WTC11 (cell line): ENCODE data around the gene B3GAT1. TPM values are rescaled to one million over a fixed set of nuclear protein-coding genes. Genes with fewer than 3 reads are reported as not detected.

Experiments used
- ATAC-seq: fragments of 200-7000 bp; cut with Tn5 transposase; 2 replicates; pipeline ENCODE4 v1.10.0; 2021; ENCODE audit warnings: mild to moderate bottlenecking, moderate library complexity
- CTCF ChIA-PET: fragments of 300-600 bp; sonication (Branson Sonifier 250); formaldehyde crosslinking; loops from one replicate; lab custom pipeline; 2021; ENCODE audit warnings: antibody characterized with exemption; lab: Charles Lee
- POLR2A ChIA-PET: fragments of 350-600 bp; sonication (Branson Sonifier 250); formaldehyde crosslinking; loops from one replicate; lab custom pipeline; 2021; ENCODE audit warnings: antibody characterized with exemption; lab: Charles Lee
- DNase-seq: peaks from one replicate; pipeline ENCODE4 v3.0.0; 2021; ENCODE audit warnings: low spot score
- H3K27ac Mint-ChIP-seq: 2 replicates; pipeline ENCODE4 v1.8.0; 2021; ENCODE audit warnings: mixed read lengths
- H3K27me3 Mint-ChIP-seq: 2 replicates; pipeline ENCODE4 v1.8.0; 2021; ENCODE audit warnings: low read depth, mild to moderate bottlenecking, moderate library complexity, mixed read lengths
- H3K36me3 Mint-ChIP-seq: 2 replicates; pipeline ENCODE4 v1.8.0; 2021; ENCODE audit warnings: mixed read lengths
- H3K4me1 Mint-ChIP-seq: 2 replicates; pipeline ENCODE4 v1.8.0; 2022; ENCODE audit warnings: mixed read lengths
- H3K4me3 Mint-ChIP-seq: 2 replicates; pipeline ENCODE4 v1.8.0; 2021; ENCODE audit warnings: mild to moderate bottlenecking, moderate library complexity, mixed read lengths
- H3K9me3 Mint-ChIP-seq: 2 replicates; pipeline ENCODE4 v1.8.0; 2021; ENCODE audit warnings: mixed read lengths
- ARID4B ChIP-seq: sonication (generic); formaldehyde crosslinking; IDR thresholded peaks from 2 replicates; pipeline ENCODE4 v1.8.0; 2023; ENCODE audit warnings: missing genetic modification reagents, mild to moderate bottlenecking, borderline replicate concordance
- E2F1 ChIP-seq: sonication (generic); formaldehyde crosslinking; IDR thresholded peaks from 2 replicates; pipeline ENCODE4 v1.8.0; 2022; ENCODE audit warnings: mild to moderate bottlenecking, missing genetic modification reagents
- E2F5 ChIP-seq: sonication (generic); formaldehyde crosslinking; IDR thresholded peaks from 2 replicates; pipeline ENCODE4 v1.8.1; 2022; ENCODE audit warnings: mild to moderate bottlenecking, moderate library complexity, missing genetic modification reagents
- ETV6 ChIP-seq: sonication (generic); formaldehyde crosslinking; IDR thresholded peaks from 2 replicates; pipeline ENCODE4 v1.8.1; 2022; ENCODE audit warnings: mild to moderate bottlenecking, missing genetic modification reagents
- KAT7 ChIP-seq: sonication (generic); formaldehyde crosslinking; IDR thresholded peaks from 2 replicates; pipeline ENCODE4 v1.8.1; 2023; ENCODE audit warnings: missing genetic modification reagents, mild to moderate bottlenecking, borderline replicate concordance
- MAX ChIP-seq: sonication (generic); formaldehyde crosslinking; IDR thresholded peaks from 2 replicates; pipeline ENCODE4 v1.8.0; 2022; ENCODE audit warnings: mild to moderate bottlenecking, missing genetic modification reagents
- MLX ChIP-seq: sonication (generic); formaldehyde crosslinking; IDR thresholded peaks from 2 replicates; pipeline ENCODE4 v1.8.1; 2023; ENCODE audit warnings: mild to moderate bottlenecking, missing genetic modification reagents, moderate library complexity
- PRDM15 ChIP-seq: sonication (generic); formaldehyde crosslinking; IDR thresholded peaks from 2 replicates; pipeline ENCODE4 v1.8.0; 2022; ENCODE audit warnings: missing genetic modification reagents
- TCF7 ChIP-seq: sonication (generic); formaldehyde crosslinking; IDR thresholded peaks from 2 replicates; pipeline ENCODE4 v1.8.0; 2022; ENCODE audit warnings: mild to moderate bottlenecking, low read depth, missing genetic modification reagents, moderate library complexity
- TEAD1 ChIP-seq: sonication (generic); formaldehyde crosslinking; IDR thresholded peaks from 2 replicates; pipeline ENCODE4 v1.8.0; 2022; ENCODE audit warnings: mild to moderate bottlenecking, missing genetic modification reagents
- ZNF232 ChIP-seq: sonication (generic); formaldehyde crosslinking; IDR thresholded peaks from 2 replicates; pipeline ENCODE4 v1.8.0; 2022; ENCODE audit warnings: mild to moderate bottlenecking, missing genetic modification reagents
- ZNF263 ChIP-seq: sonication (generic); formaldehyde crosslinking; IDR thresholded peaks from 2 replicates; pipeline ENCODE4 v1.8.1; 2022; ENCODE audit warnings: low read depth, mild to moderate bottlenecking, moderate library complexity, missing genetic modification reagents
- ZNF671 ChIP-seq: fragments of 250-450 bp; sonication (Bioruptor Pico); IDR thresholded peaks from 2 replicates; pipeline ENCODE4 v1.8.0; 2021; ENCODE audit warnings: mild to moderate bottlenecking
- total RNA-seq: library from RNA; stranded (reverse); gene quantifications from 3 replicates; pipeline ENCODE4 v1.2.3, GENCODE V29; 2021

The B3GAT1 gene
- total RNA-seq, 1 experiment from 2014 or later = 30.0 TPM

- no peak for TF ChIP-seq TEAD1 (CRISPR knock-in tag)
- no peak for TF ChIP-seq PRDM15 (CRISPR knock-in tag)
- no peak for TF ChIP-seq E2F1 (CRISPR knock-in tag)
- TF ChIP-seq TCF7 (CRISPR knock-in tag) = no peak
- no peak for TF ChIP-seq ETV6 (CRISPR knock-in tag)
- TF ChIP-seq ZNF671 = no peak
- CTCF ChIA-PET = interaction anchor here (0.6 kb wide), 1 partner anchor 418 kb away, joined by 4 read pairs; the partner anchor contains the start of gene IGSF9B
- H3K9me3 Mint-ChIP-seq = no peaks in the 10 kb centered on the region
- DNase-seq = no peak
- H3K36me3 Mint-ChIP-seq = peaks cover 4% of the 10 kb centered on the region; the same call in 1 of the 2 replicates
- H3K4me3 Mint-ChIP-seq = no peak overlapping the region
- POLR2A ChIA-PET = no interaction called here
- no peak for ATAC-seq
- H3K27ac Mint-ChIP-seq = no peak overlapping the region
- H3K27me3 Mint-ChIP-seq = no peaks in the 10 kb centered on the region
- peaks cover 15% of the 10 kb centered on the region for H3K4me1 Mint-ChIP-seq
Measured at GRCh38 chr11:134374171-134374570, 37.9 kb downstream of the B3GAT1 start.

GRCh38 chr11:134373591-134374052 lies 38.4 kb downstream of the B3GAT1 start:
- no peak for DNase-seq

More at GRCh38 chr11:134373591-134374052, 38.4 kb downstream of the B3GAT1 start:
- no peak overlapping the region for H3K4me3 Mint-ChIP-seq
- H3K4me1 Mint-ChIP-seq = peaks cover 15% of the 10 kb centered on the region
- no peak overlapping the region for H3K27ac Mint-ChIP-seq
- ATAC-seq = no peak
- ChIA-PET POLR2A (no interaction called here), CTCF (interaction anchor here (0.6 kb wide), 1 partner anchor 417 kb away, joined by 4 read pairs; the partner anchor contains the start of gene IGSF9B)
- peaks cover 4% of the 10 kb centered on the region; the same call in 1 of the 2 replicates for H3K36me3 Mint-ChIP-seq
- no peaks in the 10 kb centered on the region for H3K27me3 Mint-ChIP-seq
- no peaks in the 10 kb centered on the region for H3K9me3 Mint-ChIP-seq
- TF ChIP-seq E2F5 (CRISPR knock-in tag) (no peak), TEAD1 (CRISPR knock-in tag) (no peak), ZNF263 (CRISPR knock-in tag) (no peak), KAT7 (CRISPR knock-in tag) (no peak), ARID4B (CRISPR knock-in tag) (no peak), MLX (no peak), ZNF232 (CRISPR knock-in tag) (no peak), MAX (CRISPR knock-in tag) (no peak)
